ENCODE data around the gene IL24.

The IL24 gene

GRCh38 chr1:206945779-206946178, 48.5 kb downstream of the IL24 start:
- Histone ChIP-seq H3K9me3 (ENCODE audit: control insufficient read depth, insufficient read depth, low read length) (no peaks in the 10 kb centered on the region; the same call in 1 of the 2 replicates), H3F3A (ENCODE audit: control insufficient read depth, insufficient read depth) (no peaks in the 10 kb centered on the region), H3K79me2 (ENCODE audit: control insufficient read depth, low read length) (no peaks in the 10 kb centered on the region), H3K27ac (ENCODE audit: low read depth, low read length) (no peak overlapping the region), H3K27me3 (ENCODE audit: control insufficient read depth, low read length) (peaks cover 33% of the 10 kb centered on the region), H3K4me3 (ENCODE audit: low read length) (no peak overlapping the region), H3K9me2 (replicated peaks; ENCODE audit: control insufficient read depth, low read length) (no peaks in the 10 kb centered on the region), H3K4me2 (ENCODE audit: low read length) (no peak overlapping the region), H3K4me1 (ENCODE audit: control insufficient read depth, low read length) (no peaks in the 10 kb centered on the region), H3K36me3 (ENCODE audit: control insufficient read depth, low read length) (no peaks in the 10 kb centered on the region), H4K20me1 (ENCODE audit: control insufficient read depth, insufficient read depth, low read depth, low read length) (no peaks in the 10 kb centered on the region)
- no peak for TF ChIP-seq EZH2phosphoT487 (IDR thresholded peaks at IDR 0.05; ENCODE audit: borderline replicate concordance, low read length)
- no peak for TF ChIP-seq CTCF (IDR thresholded peaks at IDR 0.05; ENCODE audit: low read depth, low read length, poor library complexity, severe bottlenecking)

GRCh38 chr1:206946261-206946660, 49.0 kb downstream of the IL24 start, which contains the start of gene PIGR:
PIGR (minus strand) TSS chr1:206946466; CDS start chr1:206940531, 5,935 bp downstream.
- H3K27me3 ChIP-seq (ENCODE audit: control insufficient read depth, low read length) = peaks cover 28% of the 10 kb centered on the region
- H4K20me1 ChIP-seq (ENCODE audit: control insufficient read depth, insufficient read depth, low read depth, low read length) = no peaks in the 10 kb centered on the region
- no peaks in the 10 kb centered on the region for H3K79me2 ChIP-seq (ENCODE audit: control insufficient read depth, low read length)
- H3K36me3 ChIP-seq (ENCODE audit: control insufficient read depth, low read length) = no peaks in the 10 kb centered on the region
- no peaks in the 10 kb centered on the region for H3F3A ChIP-seq (ENCODE audit: control insufficient read depth, insufficient read depth)
- no peaks in the 10 kb centered on the region; the same call in 1 of the 2 replicates for H3K9me3 ChIP-seq (ENCODE audit: control insufficient read depth, insufficient read depth, low read length)
- H3K9me2 ChIP-seq (replicated peaks; ENCODE audit: control insufficient read depth, low read length) = no peaks in the 10 kb centered on the region
- no peak for TF ChIP-seq EZH2phosphoT487 (IDR thresholded peaks at IDR 0.05; ENCODE audit: borderline replicate concordance, low read length)
- TF ChIP-seq CTCF (IDR thresholded peaks at IDR 0.05; ENCODE audit: low read depth, low read length, poor library complexity, severe bottlenecking) = no peak
- H3K4me2 ChIP-seq (ENCODE audit: low read length) = no peak within 1 kb of the TSS
- no peak within 1 kb of the TSS for H3K27ac ChIP-seq (ENCODE audit: low read depth, low read length)
- H3K4me1 ChIP-seq (ENCODE audit: control insufficient read depth, low read length) = no peaks in the 10 kb centered on the region
- H3K4me3 ChIP-seq (ENCODE audit: low read length) = no peak within 1 kb of the TSS

DNA sequence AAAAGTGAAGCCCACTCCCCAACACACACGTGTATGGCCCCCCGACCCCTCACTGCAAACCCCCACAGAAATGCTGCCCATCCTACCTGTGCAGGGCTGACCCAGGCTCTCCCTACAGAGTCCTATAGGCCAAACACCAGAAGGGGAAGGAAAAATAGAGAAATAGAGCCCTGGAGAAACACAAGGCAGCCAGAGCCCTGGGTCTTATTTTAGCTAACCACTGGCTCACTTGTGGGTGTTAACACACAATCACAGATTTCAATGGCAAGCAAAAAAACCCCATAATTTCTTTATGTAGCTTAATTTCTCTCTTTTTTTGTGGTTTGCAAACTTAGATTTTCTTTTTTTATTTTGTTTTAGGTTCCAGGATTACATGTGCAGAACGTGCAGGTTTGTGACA, 50.0 kb downstream of the IL24 start:
- Histone ChIP-seq H3K4me1 (ENCODE audit: control insufficient read depth, low read length) (no peaks in the 10 kb centered on the region), H3K79me2 (ENCODE audit: control insufficient read depth, low read length) (no peaks in the 10 kb centered on the region), H3K27me3 (ENCODE audit: control insufficient read depth, low read length) (peaks cover 28% of the 10 kb centered on the region), H3K9me2 (replicated peaks; ENCODE audit: control insufficient read depth, low read length) (no peaks in the 10 kb centered on the region), H3K4me2 (ENCODE audit: low read length) (no peak overlapping the region), H4K20me1 (ENCODE audit: control insufficient read depth, insufficient read depth, low read depth, low read length) (no peaks in the 10 kb centered on the region), H3F3A (ENCODE audit: control insufficient read depth, insufficient read depth) (no peaks in the 10 kb centered on the region), H3K4me3 (ENCODE audit: low read length) (no peak overlapping the region), H3K9me3 (ENCODE audit: control insufficient read depth, insufficient read depth, low read length) (no peaks in the 10 kb centered on the region; the same call in 1 of the 2 replicates), H3K27ac (ENCODE audit: low read depth, low read length) (no peak overlapping the region), H3K36me3 (ENCODE audit: control insufficient read depth, low read length) (no peaks in the 10 kb centered on the region)
- TF ChIP-seq CTCF (IDR thresholded peaks at IDR 0.05; ENCODE audit: low read depth, low read length, poor library complexity, severe bottlenecking) (no peak), EZH2phosphoT487 (IDR thresholded peaks at IDR 0.05; ENCODE audit: borderline replicate concordance, low read length) (no peak)

All from DOHH2 (cell line).